ENCODE results near the gene STK39.

- TF ChIP-seq POLR2A (IDR thresholded peaks at IDR 0.05): no peak
- TF ChIP-seq, protein P1, sequence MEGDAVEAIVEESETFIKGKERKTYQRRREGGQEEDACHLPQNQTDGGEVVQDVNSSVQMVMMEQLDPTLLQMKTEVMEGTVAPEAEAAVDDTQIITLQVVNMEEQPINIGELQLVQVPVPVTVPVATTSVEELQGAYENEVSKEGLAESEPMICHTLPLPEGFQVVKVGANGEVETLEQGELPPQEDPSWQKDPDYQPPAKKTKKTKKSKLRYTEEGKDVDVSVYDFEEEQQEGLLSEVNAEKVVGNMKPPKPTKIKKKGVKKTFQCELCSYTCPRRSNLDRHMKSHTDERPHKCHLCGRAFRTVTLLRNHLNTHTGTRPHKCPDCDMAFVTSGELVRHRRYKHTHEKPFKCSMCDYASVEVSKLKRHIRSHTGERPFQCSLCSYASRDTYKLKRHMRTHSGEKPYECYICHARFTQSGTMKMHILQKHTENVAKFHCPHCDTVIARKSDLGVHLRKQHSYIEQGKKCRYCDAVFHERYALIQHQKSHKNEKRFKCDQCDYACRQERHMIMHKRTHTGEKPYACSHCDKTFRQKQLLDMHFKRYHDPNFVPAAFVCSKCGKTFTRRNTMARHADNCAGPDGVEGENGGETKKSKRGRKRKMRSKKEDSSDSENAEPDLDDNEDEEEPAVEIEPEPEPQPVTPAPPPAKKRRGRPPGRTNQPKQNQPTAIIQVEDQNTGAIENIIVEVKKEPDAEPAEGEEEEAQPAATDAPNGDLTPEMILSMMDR (IDR thresholded peaks at IDR 0.05): no peak
Observed at GRCh38 chr2:168183308-168183997, 63.9 kb downstream of the STK39 start.
